ENCODE measurements around the gene GPR4.

DNA sequence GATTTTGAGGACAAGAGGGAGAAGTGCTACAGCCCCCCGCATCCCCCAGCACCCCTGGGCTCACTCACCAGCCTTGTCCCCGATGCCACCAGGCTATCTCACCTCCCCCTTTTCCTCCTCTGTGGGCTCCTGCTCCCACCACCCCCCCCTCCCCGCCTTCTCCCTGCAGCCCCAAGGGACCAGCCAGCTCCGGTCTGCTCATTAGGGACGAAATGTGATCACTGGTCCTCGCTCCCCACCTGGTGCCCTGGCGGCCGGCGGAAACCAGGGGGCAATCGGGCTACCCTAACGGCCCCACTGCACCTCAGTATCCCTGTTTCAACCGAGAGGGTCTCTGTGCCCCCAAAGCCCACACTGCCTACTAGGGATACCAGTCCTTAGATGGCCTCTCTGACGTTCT lies 2.7 kb downstream of the GPR4 start:
- TF ChIP-seq CTCF (IDR thresholded peaks at IDR 0.05) (no peak), POLR2AphosphoS5 (IDR thresholded peaks at IDR 0.05) (no peak), EP300 (IDR thresholded peaks at IDR 0.05) (no peak), POLR2A (IDR thresholded peaks at IDR 0.05) (no peak)
